Body of pancreas (tissue), 4 donors: ENCODE results near the gene OR4D6.

Experiments used
- CTCF ChIP-seq, 7 experiments: fragments of 450-650 bp in 4 of 7; fragments of 200-600 bp in 3 of 7; sonication (generic) in 3 of 7; IDR thresholded peaks; one replicate each; pipeline ENCODE4 v1.5.1; 2016 to 2019; ENCODE audit warnings: antibody characterized with exemption in 7 of 7
- POLR2A ChIP-seq, 3 donors: fragments of 450-650 bp; IDR thresholded peaks; one replicate each; pipeline ENCODE4 v1.6.1; 2016; ENCODE audit warnings: antibody characterized with exemption in 3 of 3, mild to moderate bottlenecking in 2 of 3

- TF ChIP-seq POLR2A (IDR thresholded peaks at IDR 0.05): no peak
- TF ChIP-seq CTCF (IDR thresholded peaks at IDR 0.05): no peak
Observed at GRCh38 chr11:59501931-59502330, 45.2 kb downstream of the OR4D6 start.
